Endothelial cell (in vitro differentiated cells): ENCODE data around the gene EEF1AKMT1. TPM values are rescaled to one million over a fixed set of nuclear protein-coding genes. Genes with fewer than 3 reads are reported as not detected.
A peak's percentile ranks its signal among the peaks of the same experiment; 100 is the strongest.

Experiments
- DNase-seq: peaks from one replicate; pipeline ENCODE4 v3.0.0; 2021; ENCODE audit warnings: low spot score
- H3K27ac Mint-ChIP-seq: one replicate; pipeline ENCODE4 v1.8.0; 2021; ENCODE audit warnings: mixed read lengths, inconsistent platforms; ENCODE audit not compliant: unreplicated experiment
- H3K27me3 Mint-ChIP-seq: one replicate; pipeline ENCODE4 v1.8.0; 2021; ENCODE audit warnings: mild to moderate bottlenecking, moderate library complexity, mixed read lengths, inconsistent platforms; ENCODE audit not compliant: unreplicated experiment
- H3K36me3 Mint-ChIP-seq: one replicate; pipeline ENCODE4 v1.8.0; 2021; ENCODE audit warnings: mild to moderate bottlenecking, low read depth, mixed read lengths, inconsistent platforms; ENCODE audit not compliant: unreplicated experiment
- H3K4me1 Mint-ChIP-seq: one replicate; pipeline ENCODE4 v1.8.0; 2021; ENCODE audit warnings: mild to moderate bottlenecking, mixed read lengths, inconsistent platforms; ENCODE audit not compliant: unreplicated experiment
- H3K4me3 Mint-ChIP-seq: one replicate; pipeline ENCODE4 v1.8.0; 2021; ENCODE audit warnings: mild to moderate bottlenecking, mixed read lengths, inconsistent platforms; ENCODE audit not compliant: unreplicated experiment
- H3K9me3 Mint-ChIP-seq: one replicate; pipeline ENCODE4 v1.8.0; 2021; ENCODE audit warnings: mixed read lengths, inconsistent platforms; ENCODE audit not compliant: unreplicated experiment
- CTCF ChIP-seq: fragments of 200-600 bp; sonication (generic); IDR thresholded peaks from one replicate; pipeline ENCODE4 v1.5.0; 2021; ENCODE audit warnings: antibody characterized with exemption; ENCODE audit not compliant: unreplicated experiment
- total RNA-seq: library from RNA; stranded (reverse); fragmentation: NEBNext Ultra II Directional; extraction: Animal tissue kit (Norgen Biotek cat#: 25700); gene quantifications from one replicate; pipeline ENCODE4 v1.2.1, GENCODE V29; 2021; ENCODE audit not compliant: unreplicated experiment

EEF1AKMT1 gene
- total RNA-seq, 1 donor from 2014 or later = 9.6 TPM

- DNase-seq = no peak
- Mint-ChIP-seq H3K4me1 (peaks cover 6% of the 10 kb centered on the region), H3K9me3 (no peaks in the 10 kb centered on the region), H3K27ac (no peak overlapping the region), H3K36me3 (peaks cover 7% of the 10 kb centered on the region), H3K4me3 (peak overlapping the region; percentile 47), H3K27me3 (peaks cover 3% of the 10 kb centered on the region)
- no peak for TF ChIP-seq CTCF
Measured at GRCh38 chr13:20774746-20775145, 985 bp upstream of the EEF1AKMT1 start.

GRCh38 chr13:20772401-20773131 lies 1.2 kb downstream of the EEF1AKMT1 start:
- no peaks in the 10 kb centered on the region for H3K9me3 Mint-ChIP-seq
- peaks cover 10% of the 10 kb centered on the region for H3K4me1 Mint-ChIP-seq

GRCh38 chr13:20769834-20770233 lies 3.9 kb downstream of the EEF1AKMT1 start:
- no peak for DNase-seq
- H3K9me3 Mint-ChIP-seq = no peaks in the 10 kb centered on the region
- H3K4me3 Mint-ChIP-seq = peak overlapping the region; percentile 28
- no peak for TF ChIP-seq CTCF
- H3K4me1 Mint-ChIP-seq = peaks cover 10% of the 10 kb centered on the region
- no peak overlapping the region for H3K27ac Mint-ChIP-seq
- peaks cover 24% of the 10 kb centered on the region for H3K36me3 Mint-ChIP-seq
- peaks cover 2% of the 10 kb centered on the region for H3K27me3 Mint-ChIP-seq

More at GRCh38 chr13:20772401-20773131, 1.2 kb downstream of the EEF1AKMT1 start:
- Mint-ChIP-seq H3K27ac (peak overlapping the region; percentile 65), H3K4me3 (peak overlapping the region; percentile 95), H3K27me3 (peaks cover 3% of the 10 kb centered on the region), H3K36me3 (peaks cover 21% of the 10 kb centered on the region)
- no peak for TF ChIP-seq CTCF
- DNase-seq = no peak

- no peak for TF ChIP-seq CTCF
- H3K4me3 Mint-ChIP-seq = no peak overlapping the region
- DNase-seq = no peak
- H3K9me3 Mint-ChIP-seq = no peaks in the 10 kb centered on the region
- no peak overlapping the region for H3K27ac Mint-ChIP-seq
- peaks cover 10% of the 10 kb centered on the region for H3K4me1 Mint-ChIP-seq
- H3K36me3 Mint-ChIP-seq = peaks cover 24% of the 10 kb centered on the region
- H3K27me3 Mint-ChIP-seq = peaks cover 4% of the 10 kb centered on the region
Measured at GRCh38 chr13:20769091-20769490, 4.7 kb downstream of the EEF1AKMT1 start.

GRCh38 chr13:20767309-20767943 lies 6.3 kb downstream of the EEF1AKMT1 start:
- H3K9me3 Mint-ChIP-seq = no peaks in the 10 kb centered on the region
- TF ChIP-seq CTCF = no peak
- peaks cover 3% of the 10 kb centered on the region for H3K27me3 Mint-ChIP-seq
- H3K4me3 Mint-ChIP-seq = no peak overlapping the region
- H3K27ac Mint-ChIP-seq = no peak overlapping the region
- H3K4me1 Mint-ChIP-seq = peaks cover 7% of the 10 kb centered on the region
- no peak for DNase-seq
- peaks cover 24% of the 10 kb centered on the region for H3K36me3 Mint-ChIP-seq
